ENCODE data around the gene MS4A18. TPM values are rescaled to one million over a fixed set of nuclear protein-coding genes. Genes with fewer than 3 reads are reported as not detected.

MS4A18 gene
- not detected for total RNA-seq

GRCh38 chr11:60724420-60724819, at the start of gene MS4A18:
Gene MS4A18 (plus strand): TSS chr11:60724720.

DNA sequence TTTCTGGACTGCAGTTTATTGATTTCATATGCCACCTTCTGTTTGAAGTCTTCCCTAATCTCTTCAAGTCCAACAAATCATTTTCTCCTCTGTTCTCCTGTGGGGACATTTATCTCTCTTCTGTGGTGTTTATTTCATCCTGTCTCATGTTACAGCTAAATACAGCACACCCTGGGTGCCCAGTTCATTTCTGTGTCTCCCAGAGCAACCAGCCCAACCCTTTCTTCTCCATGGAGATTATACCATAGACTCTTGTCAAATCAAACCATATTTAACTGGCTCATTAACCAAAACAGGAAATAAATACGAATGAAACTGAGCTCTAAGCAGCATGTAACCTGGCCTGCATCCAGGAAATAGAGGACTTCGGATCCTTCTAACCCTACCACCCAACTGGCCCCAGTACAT, 25.2 kb upstream of the MS4A18 start, which contains the start of gene MS4A8:
TSS of gene MS4A8 (plus strand) at position 329 of the 408 bp plus-strand sequence. CDS start 1,249 bp downstream, outside the sequence.

DNA sequence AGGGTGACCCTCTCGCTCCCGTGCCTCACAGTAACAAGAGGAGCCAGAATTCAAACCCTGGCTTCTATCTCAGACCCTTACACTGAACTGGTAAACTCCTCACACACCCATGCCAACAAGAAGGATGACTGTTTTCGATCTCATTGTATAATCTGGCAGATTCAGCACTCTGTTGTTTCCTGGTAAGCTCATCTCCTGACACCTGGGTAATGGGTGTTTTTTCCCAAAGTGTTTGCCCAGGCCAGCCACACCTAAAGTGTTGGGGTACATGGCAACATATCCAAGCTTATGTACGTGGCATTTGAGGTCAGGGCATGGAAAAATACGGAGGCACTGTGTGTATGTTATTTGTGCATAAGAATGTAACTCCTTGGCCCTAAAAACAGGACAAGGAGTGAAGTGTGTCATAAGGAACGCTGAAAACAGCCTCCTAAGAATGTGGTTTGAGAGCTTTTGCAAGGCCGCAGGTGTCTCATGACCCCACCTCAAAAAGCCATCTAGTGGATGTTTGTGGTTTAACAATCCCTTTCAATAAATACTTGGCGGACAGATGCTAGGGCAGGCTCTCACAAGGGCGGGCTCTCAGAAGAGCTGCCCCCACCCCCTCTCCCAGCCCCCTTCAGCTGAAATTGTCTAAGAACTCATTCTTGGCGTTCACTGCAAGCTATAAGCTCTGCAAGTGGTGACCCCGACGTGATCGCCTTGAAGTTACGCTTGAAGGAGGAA, 31.9 kb downstream of the MS4A18 start, which contains the start of gene MS4A15:
TSS of gene MS4A15 (plus strand) at position 561 of the 726 bp plus-strand sequence. CDS start 6,867 bp downstream, outside the sequence.

GRCh38 chr11:60785136-60785535, 60.6 kb downstream of the MS4A18 start, which contains the start of gene MS4A10:
Gene MS4A10 (plus strand): TSS chr11:60785333. CDS start chr11:60790336, 5,003 bp downstream.

Other genes with a start within 250 kb of the MS4A18 start
- gene MS4A12, start 231.9 kb upstream of the MS4A18 start, total RNA-seq = not detected
- gene MS4A13, start 209.3 kb upstream of the MS4A18 start, total RNA-seq = not detected
- 0.29 TPM for gene MS4A8, start 25.1 kb upstream of the MS4A18 start, total RNA-seq
- not detected for gene MS4A15, start 32.1 kb downstream of the MS4A18 start, total RNA-seq
- gene MS4A10, start 60.6 kb downstream of the MS4A18 start, total RNA-seq = not detected
- 11.6 TPM for gene CCDC86, start 117.4 kb downstream of the MS4A18 start, total RNA-seq
- gene PTGDR2, start 131.2 kb downstream of the MS4A18 start, total RNA-seq = 1.3 TPM
- gene ZP1, start 142.8 kb downstream of the MS4A18 start, total RNA-seq = not detected
- gene PRPF19, start 181.9 kb downstream of the MS4A18 start, total RNA-seq = 78.2 TPM
- 72.7 TPM for gene TMEM109, start 189.4 kb downstream of the MS4A18 start, total RNA-seq
- 55.6 TPM for gene TMEM132A, start 199.7 kb downstream of the MS4A18 start, total RNA-seq
- gene SLC15A3, start 227.5 kb downstream of the MS4A18 start, total RNA-seq = 21.6 TPM
- gene CD6, start 247.0 kb downstream of the MS4A18 start, total RNA-seq = 1.2 TPM

All from metanephros (tissue), 1 donor.